ENCODE data around the gene DHX36. TPM values are rescaled to one million over a fixed set of nuclear protein-coding genes. Genes with fewer than 3 reads are reported as not detected.

The DHX36 gene
- total RNA-seq (2022; extraction: Qiagen RNA extraction): 49.1 to 65.4 TPM (median 58.7 TPM) in 5 replicates

GRCh38 chr3:154323891-154324738, at the start of gene DHX36:
DHX36 (minus strand) TSS chr3:154324487; CDS start chr3:154324416, 71 bp downstream.

Other genes with a start within 250 kb of the DHX36 start
- gene ARHGEF26, start 203.1 kb downstream of the DHX36 start, total RNA-seq (2022; extraction: Qiagen RNA extraction): 7.4 to 10.0 TPM (median 9.0 TPM) in 5 replicates
- gene GPR149, start 105.7 kb upstream of the DHX36 start, total RNA-seq (2022; extraction: Qiagen RNA extraction): not detected in 5 replicates

Measured in A549 treated with Mapracorat at 1 μM for 4 hours (cell line).